ENCODE results near the gene TMEM181.
"Not testable (repeated sequence)": the region's sequence is repeated elsewhere in the genome, so short reads cannot be mapped to it uniquely, and the experiment has no call there.

DNA sequence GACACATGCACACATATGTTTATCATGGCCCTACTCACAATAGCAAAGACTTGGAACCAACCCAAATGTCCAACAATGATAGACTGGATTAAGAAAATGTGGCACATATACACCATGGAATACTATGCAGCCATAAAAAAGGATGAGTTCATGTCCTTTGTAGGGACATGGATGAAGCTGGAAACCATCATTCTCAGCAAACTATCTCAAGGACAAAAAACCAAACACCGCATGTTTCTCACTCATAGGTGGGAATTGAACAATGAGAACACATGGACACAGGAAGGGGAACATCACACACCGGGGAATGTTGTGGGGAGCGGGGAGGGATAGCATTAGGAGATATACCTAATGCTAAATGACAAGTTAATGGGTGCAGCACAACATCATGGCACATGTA, 117.2 kb downstream of the TMEM181 start:
- TF ChIP-seq, protein P1, sequence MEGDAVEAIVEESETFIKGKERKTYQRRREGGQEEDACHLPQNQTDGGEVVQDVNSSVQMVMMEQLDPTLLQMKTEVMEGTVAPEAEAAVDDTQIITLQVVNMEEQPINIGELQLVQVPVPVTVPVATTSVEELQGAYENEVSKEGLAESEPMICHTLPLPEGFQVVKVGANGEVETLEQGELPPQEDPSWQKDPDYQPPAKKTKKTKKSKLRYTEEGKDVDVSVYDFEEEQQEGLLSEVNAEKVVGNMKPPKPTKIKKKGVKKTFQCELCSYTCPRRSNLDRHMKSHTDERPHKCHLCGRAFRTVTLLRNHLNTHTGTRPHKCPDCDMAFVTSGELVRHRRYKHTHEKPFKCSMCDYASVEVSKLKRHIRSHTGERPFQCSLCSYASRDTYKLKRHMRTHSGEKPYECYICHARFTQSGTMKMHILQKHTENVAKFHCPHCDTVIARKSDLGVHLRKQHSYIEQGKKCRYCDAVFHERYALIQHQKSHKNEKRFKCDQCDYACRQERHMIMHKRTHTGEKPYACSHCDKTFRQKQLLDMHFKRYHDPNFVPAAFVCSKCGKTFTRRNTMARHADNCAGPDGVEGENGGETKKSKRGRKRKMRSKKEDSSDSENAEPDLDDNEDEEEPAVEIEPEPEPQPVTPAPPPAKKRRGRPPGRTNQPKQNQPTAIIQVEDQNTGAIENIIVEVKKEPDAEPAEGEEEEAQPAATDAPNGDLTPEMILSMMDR (IDR thresholded peaks at IDR 0.05; ENCODE audit: low read depth, low read length, missing input control) = not testable (repeated sequence)
- TF ChIP-seq, protein P2, sequence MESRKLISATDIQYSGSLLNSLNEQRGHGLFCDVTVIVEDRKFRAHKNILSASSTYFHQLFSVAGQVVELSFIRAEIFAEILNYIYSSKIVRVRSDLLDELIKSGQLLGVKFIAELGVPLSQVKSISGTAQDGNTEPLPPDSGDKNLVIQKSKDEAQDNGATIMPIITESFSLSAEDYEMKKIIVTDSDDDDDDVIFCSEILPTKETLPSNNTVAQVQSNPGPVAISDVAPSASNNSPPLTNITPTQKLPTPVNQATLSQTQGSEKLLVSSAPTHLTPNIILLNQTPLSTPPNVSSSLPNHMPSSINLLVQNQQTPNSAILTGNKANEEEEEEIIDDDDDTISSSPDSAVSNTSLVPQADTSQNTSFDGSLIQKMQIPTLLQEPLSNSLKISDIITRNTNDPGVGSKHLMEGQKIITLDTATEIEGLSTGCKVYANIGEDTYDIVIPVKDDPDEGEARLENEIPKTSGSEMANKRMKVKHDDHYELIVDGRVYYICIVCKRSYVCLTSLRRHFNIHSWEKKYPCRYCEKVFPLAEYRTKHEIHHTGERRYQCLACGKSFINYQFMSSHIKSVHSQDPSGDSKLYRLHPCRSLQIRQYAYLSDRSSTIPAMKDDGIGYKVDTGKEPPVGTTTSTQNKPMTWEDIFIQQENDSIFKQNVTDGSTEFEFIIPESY (IDR thresholded peaks at IDR 0.05) = not testable (repeated sequence)
- TF ChIP-seq HNF4A (conservative IDR thresholded peaks at IDR 0.05); RAD21 (IDR thresholded peaks at IDR 0.05); JUND (IDR thresholded peaks at IDR 0.05); SP1 (IDR thresholded peaks at IDR 0.05); TAF1 (conservative IDR thresholded peaks at IDR 0.05): not testable (repeated sequence)
- TF ChIP-seq, protein P3, sequence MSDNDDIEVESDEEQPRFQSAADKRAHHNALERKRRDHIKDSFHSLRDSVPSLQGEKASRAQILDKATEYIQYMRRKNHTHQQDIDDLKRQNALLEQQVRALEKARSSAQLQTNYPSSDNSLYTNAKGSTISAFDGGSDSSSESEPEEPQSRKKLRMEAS (IDR thresholded peaks at IDR 0.05) = not testable (repeated sequence)
- TF ChIP-seq, protein P4, sequence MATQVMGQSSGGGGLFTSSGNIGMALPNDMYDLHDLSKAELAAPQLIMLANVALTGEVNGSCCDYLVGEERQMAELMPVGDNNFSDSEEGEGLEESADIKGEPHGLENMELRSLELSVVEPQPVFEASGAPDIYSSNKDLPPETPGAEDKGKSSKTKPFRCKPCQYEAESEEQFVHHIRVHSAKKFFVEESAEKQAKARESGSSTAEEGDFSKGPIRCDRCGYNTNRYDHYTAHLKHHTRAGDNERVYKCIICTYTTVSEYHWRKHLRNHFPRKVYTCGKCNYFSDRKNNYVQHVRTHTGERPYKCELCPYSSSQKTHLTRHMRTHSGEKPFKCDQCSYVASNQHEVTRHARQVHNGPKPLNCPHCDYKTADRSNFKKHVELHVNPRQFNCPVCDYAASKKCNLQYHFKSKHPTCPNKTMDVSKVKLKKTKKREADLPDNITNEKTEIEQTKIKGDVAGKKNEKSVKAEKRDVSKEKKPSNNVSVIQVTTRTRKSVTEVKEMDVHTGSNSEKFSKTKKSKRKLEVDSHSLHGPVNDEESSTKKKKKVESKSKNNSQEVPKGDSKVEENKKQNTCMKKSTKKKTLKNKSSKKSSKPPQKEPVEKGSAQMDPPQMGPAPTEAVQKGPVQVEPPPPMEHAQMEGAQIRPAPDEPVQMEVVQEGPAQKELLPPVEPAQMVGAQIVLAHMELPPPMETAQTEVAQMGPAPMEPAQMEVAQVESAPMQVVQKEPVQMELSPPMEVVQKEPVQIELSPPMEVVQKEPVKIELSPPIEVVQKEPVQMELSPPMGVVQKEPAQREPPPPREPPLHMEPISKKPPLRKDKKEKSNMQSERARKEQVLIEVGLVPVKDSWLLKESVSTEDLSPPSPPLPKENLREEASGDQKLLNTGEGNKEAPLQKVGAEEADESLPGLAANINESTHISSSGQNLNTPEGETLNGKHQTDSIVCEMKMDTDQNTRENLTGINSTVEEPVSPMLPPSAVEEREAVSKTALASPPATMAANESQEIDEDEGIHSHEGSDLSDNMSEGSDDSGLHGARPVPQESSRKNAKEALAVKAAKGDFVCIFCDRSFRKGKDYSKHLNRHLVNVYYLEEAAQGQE (IDR thresholded peaks at IDR 0.05) = not testable (repeated sequence)

Measured in liver (tissue), 3 donors.